Measurements from ENCODE around the gene PTPRN2. TPM values are rescaled to one million over a fixed set of nuclear protein-coding genes. Genes with fewer than 3 reads are reported as not detected.

The PTPRN2 gene
- total RNA-seq, 1 donor, result 0.09 TPM

- no peak for TF ChIP-seq CTCF (IDR thresholded peaks at IDR 0.05; ENCODE audit: insufficient read depth, low read length)
- no peak for DNase-seq (ENCODE audit: low read depth)
- H3K4me3 ChIP-seq (ENCODE audit: low read depth, low read length), result no peak overlapping the region
These were observed 820.0 kb downstream of the PTPRN2 start for GRCh38 chr7:157767506-157768197.

- no peak overlapping the region for H3K4me3 ChIP-seq (ENCODE audit: low read depth, low read length)
- DNase-seq (ENCODE audit: low read depth), result no peak
- no peak for TF ChIP-seq CTCF (IDR thresholded peaks at IDR 0.05; ENCODE audit: insufficient read depth, low read length)
These were observed 821.5 kb downstream of the PTPRN2 start for GRCh38 chr7:157766098-157766497.

GRCh38 chr7:157764946-157765537 lies 822.6 kb downstream of the PTPRN2 start:
- DNase-seq (ENCODE audit: low read depth), result no peak
- no peak overlapping the region for H3K4me3 ChIP-seq (ENCODE audit: low read depth, low read length)
- no peak for TF ChIP-seq CTCF (IDR thresholded peaks at IDR 0.05; ENCODE audit: insufficient read depth, low read length)

- no peak for TF ChIP-seq CTCF (IDR thresholded peaks at IDR 0.05; ENCODE audit: insufficient read depth, low read length)
- no peak overlapping the region for H3K4me3 ChIP-seq (ENCODE audit: low read depth, low read length)
- DNase-seq (ENCODE audit: low read depth), result no peak
These were observed 823.4 kb downstream of the PTPRN2 start for GRCh38 chr7:157764193-157764592.

GRCh38 chr7:157763279-157764000 lies 824.2 kb downstream of the PTPRN2 start:
- no peak for TF ChIP-seq CTCF (IDR thresholded peaks at IDR 0.05; ENCODE audit: insufficient read depth, low read length)
- H3K4me3 ChIP-seq (ENCODE audit: low read depth, low read length), result no peak overlapping the region
- no peak for DNase-seq (ENCODE audit: low read depth)

- no peak overlapping the region for H3K4me3 ChIP-seq (ENCODE audit: low read depth, low read length)
- no peak for TF ChIP-seq CTCF (IDR thresholded peaks at IDR 0.05; ENCODE audit: insufficient read depth, low read length)
- no peak for DNase-seq (ENCODE audit: low read depth)
These were observed 824.8 kb downstream of the PTPRN2 start for GRCh38 chr7:157762824-157763223.

Data from fibroblast of the aortic adventitia (primary cell).